ENCODE data around the gene KIR2DL4.
"Not testable (repeated sequence)": the region's sequence is repeated elsewhere in the genome, so short reads cannot be mapped to it uniquely, and the experiment has no call there.

Gene KIR2DL4

GRCh38 chr19:54805665-54806515, 2.5 kb downstream of the KIR2DL4 start:
- DNase-seq (ENCODE audit: extremely low read depth, low read depth) = no peak
- TF ChIP-seq CTCF (IDR thresholded peaks at IDR 0.05; ENCODE audit: low read depth, low read length, missing control alignments) = no peak
- H3K4me3 ChIP-seq (replicated peaks; ENCODE audit: low read depth, low read length) = no peak overlapping the region

- no peak overlapping the region for H3K4me3 ChIP-seq (replicated peaks; ENCODE audit: low read depth, low read length)
- no peak for TF ChIP-seq CTCF (IDR thresholded peaks at IDR 0.05; ENCODE audit: low read depth, low read length, missing control alignments)
- DNase-seq (ENCODE audit: extremely low read depth, low read depth) = no peak
Measured at GRCh38 chr19:54806516-54806838, 3.1 kb downstream of the KIR2DL4 start.

- not testable (repeated sequence) for H3K4me3 ChIP-seq (replicated peaks; ENCODE audit: low read depth, low read length); DNase-seq (ENCODE audit: extremely low read depth, low read depth)
Measured at GRCh38 chr19:54814571-54814970, 11.2 kb downstream of the KIR2DL4 start.

- not testable (repeated sequence) for H3K4me3 ChIP-seq (replicated peaks; ENCODE audit: low read depth, low read length); DNase-seq (ENCODE audit: extremely low read depth, low read depth)
Measured at GRCh38 chr19:54816251-54816650, 12.8 kb downstream of the KIR2DL4 start, which contains the start of gene KIR3DL1. KIR3DL1 (plus strand) TSS chr19:54816468.

GRCh38 chr19:54817670-54818536, 14.5 kb downstream of the KIR2DL4 start:
- no peak overlapping the region for H3K4me3 ChIP-seq (replicated peaks; ENCODE audit: low read depth, low read length)
- no peak for DNase-seq (ENCODE audit: extremely low read depth, low read depth)
- no peak for TF ChIP-seq CTCF (IDR thresholded peaks at IDR 0.05; ENCODE audit: low read depth, low read length, missing control alignments)

- not testable (repeated sequence) for DNase-seq (ENCODE audit: extremely low read depth, low read depth); H3K4me3 ChIP-seq (replicated peaks; ENCODE audit: low read depth, low read length)
Measured at GRCh38 chr19:54824416-54824815, 21.0 kb downstream of the KIR2DL4 start.

GRCh38 chr19:54825326-54825725, 21.9 kb downstream of the KIR2DL4 start:
- H3K4me3 ChIP-seq (replicated peaks; ENCODE audit: low read depth, low read length); DNase-seq (ENCODE audit: extremely low read depth, low read depth): not testable (repeated sequence)

- not testable (repeated sequence) for H3K4me3 ChIP-seq (replicated peaks; ENCODE audit: low read depth, low read length); DNase-seq (ENCODE audit: extremely low read depth, low read depth)
Measured at GRCh38 chr19:54828064-54828463, 24.7 kb downstream of the KIR2DL4 start.

GRCh38 chr19:54832496-54832895, 29.1 kb downstream of the KIR2DL4 start, which contains the start of gene KIR2DS4:
KIR2DS4 (plus strand) TSS chr19:54832676.
- not testable (repeated sequence) for H3K4me3 ChIP-seq (replicated peaks; ENCODE audit: low read depth, low read length); DNase-seq (ENCODE audit: extremely low read depth, low read depth)

- H3K4me3 ChIP-seq (replicated peaks; ENCODE audit: low read depth, low read length); DNase-seq (ENCODE audit: extremely low read depth, low read depth): not testable (repeated sequence)
Measured at GRCh38 chr19:54835126-54835525, 31.7 kb downstream of the KIR2DL4 start.

- not testable (repeated sequence) for H3K4me3 ChIP-seq (replicated peaks; ENCODE audit: low read depth, low read length); DNase-seq (ENCODE audit: extremely low read depth, low read depth)
Measured at GRCh38 chr19:54837522-54837921, 34.1 kb downstream of the KIR2DL4 start.

GRCh38 chr19:54843171-54843570, 39.8 kb downstream of the KIR2DL4 start:
- not testable (repeated sequence) for DNase-seq (ENCODE audit: extremely low read depth, low read depth); H3K4me3 ChIP-seq (replicated peaks; ENCODE audit: low read depth, low read length)

- not testable (repeated sequence) for H3K4me3 ChIP-seq (replicated peaks; ENCODE audit: low read depth, low read length); DNase-seq (ENCODE audit: extremely low read depth, low read depth)
Measured at GRCh38 chr19:54850061-54850640, 46.7 kb downstream of the KIR2DL4 start, which contains the start of gene KIR3DL2. KIR3DL2 (plus strand) TSS chr19:54850443; CDS start chr19:54850476, 33 bp downstream.

Data from HFF-Myc (cell line).